ENCODE data around the gene SIRT5. TPM values are rescaled to one million over a fixed set of nuclear protein-coding genes. Genes with fewer than 3 reads are reported as not detected.

SIRT5 gene
- total RNA-seq, 1 donor from 2014 or later = 18.2 TPM

- Mint-ChIP-seq H3K9me3 (ENCODE audit: low read depth) (peaks cover 6% of the 10 kb centered on the region), H3K4me3 (ENCODE audit: low read depth) (no peak overlapping the region), H3K4me1 (ENCODE audit: low read depth) (peaks cover 5% of the 10 kb centered on the region), H3K27me3 (no peaks in the 10 kb centered on the region), H3K27ac (no peak overlapping the region), H3K36me3 (ENCODE audit: insufficient read depth) (peaks cover 20% of the 10 kb centered on the region)
- TF ChIP-seq, protein P1, sequence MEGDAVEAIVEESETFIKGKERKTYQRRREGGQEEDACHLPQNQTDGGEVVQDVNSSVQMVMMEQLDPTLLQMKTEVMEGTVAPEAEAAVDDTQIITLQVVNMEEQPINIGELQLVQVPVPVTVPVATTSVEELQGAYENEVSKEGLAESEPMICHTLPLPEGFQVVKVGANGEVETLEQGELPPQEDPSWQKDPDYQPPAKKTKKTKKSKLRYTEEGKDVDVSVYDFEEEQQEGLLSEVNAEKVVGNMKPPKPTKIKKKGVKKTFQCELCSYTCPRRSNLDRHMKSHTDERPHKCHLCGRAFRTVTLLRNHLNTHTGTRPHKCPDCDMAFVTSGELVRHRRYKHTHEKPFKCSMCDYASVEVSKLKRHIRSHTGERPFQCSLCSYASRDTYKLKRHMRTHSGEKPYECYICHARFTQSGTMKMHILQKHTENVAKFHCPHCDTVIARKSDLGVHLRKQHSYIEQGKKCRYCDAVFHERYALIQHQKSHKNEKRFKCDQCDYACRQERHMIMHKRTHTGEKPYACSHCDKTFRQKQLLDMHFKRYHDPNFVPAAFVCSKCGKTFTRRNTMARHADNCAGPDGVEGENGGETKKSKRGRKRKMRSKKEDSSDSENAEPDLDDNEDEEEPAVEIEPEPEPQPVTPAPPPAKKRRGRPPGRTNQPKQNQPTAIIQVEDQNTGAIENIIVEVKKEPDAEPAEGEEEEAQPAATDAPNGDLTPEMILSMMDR (IDR thresholded peaks at IDR 0.05; ENCODE audit: unreplicated experiment) = no peak
- DNase-seq (ENCODE audit: low spot score, unreplicated experiment) = no peak
Observed at GRCh38 chr6:13579911-13580310, 5.5 kb downstream of the SIRT5 start.

- Mint-ChIP-seq H3K36me3 (ENCODE audit: insufficient read depth) (peaks cover 24% of the 10 kb centered on the region), H3K4me1 (ENCODE audit: low read depth) (no peaks in the 10 kb centered on the region), H3K27me3 (no peaks in the 10 kb centered on the region)
Observed at GRCh38 chr6:13581700-13582229, 7.4 kb downstream of the SIRT5 start.

GRCh38 chr6:13586603-13587542 is 12.5 kb downstream of the SIRT5 start:
- no peak overlapping the region for H3K4me3 Mint-ChIP-seq (ENCODE audit: low read depth)
- H3K27ac Mint-ChIP-seq = no peak overlapping the region
- H3K9me3 Mint-ChIP-seq (ENCODE audit: low read depth) = no peaks in the 10 kb centered on the region
- H3K36me3 Mint-ChIP-seq (ENCODE audit: insufficient read depth) = peaks cover 10% of the 10 kb centered on the region
- TF ChIP-seq, protein P1 (IDR thresholded peaks at IDR 0.05; ENCODE audit: unreplicated experiment) = no peak
- no peaks in the 10 kb centered on the region for H3K4me1 Mint-ChIP-seq (ENCODE audit: low read depth)
- DNase-seq (ENCODE audit: low spot score, unreplicated experiment) = no peak
- H3K27me3 Mint-ChIP-seq = no peaks in the 10 kb centered on the region

More at GRCh38 chr6:13581700-13582229, 7.4 kb downstream of the SIRT5 start:
- Mint-ChIP-seq H3K9me3 (ENCODE audit: low read depth) (peaks cover 6% of the 10 kb centered on the region), H3K4me3 (ENCODE audit: low read depth) (no peak overlapping the region), H3K27ac (no peak overlapping the region)
- no peak for DNase-seq (ENCODE audit: low spot score, unreplicated experiment)
- TF ChIP-seq, protein P1 (IDR thresholded peaks at IDR 0.05; ENCODE audit: unreplicated experiment) = no peak

DNA sequence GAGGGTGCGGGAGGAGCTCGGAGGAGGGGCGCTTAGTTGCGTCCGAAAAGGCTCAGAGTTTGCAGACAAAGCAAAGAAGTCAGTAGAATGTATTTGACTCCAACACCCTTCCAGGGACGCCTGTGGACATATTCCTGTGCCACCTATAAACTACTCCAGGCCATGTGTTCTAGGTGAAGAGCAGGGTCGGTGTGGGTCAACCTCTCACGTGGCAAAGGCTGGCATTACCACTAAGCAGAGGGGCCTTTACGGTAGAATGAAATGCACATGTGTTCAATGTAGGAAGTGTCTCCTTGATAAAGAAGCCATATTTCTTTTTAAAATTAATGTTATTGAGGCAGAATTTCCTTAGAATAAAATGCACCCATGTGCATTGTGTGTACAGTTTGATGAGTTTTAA is 15.4 kb downstream of the SIRT5 start:
- no peak for DNase-seq (ENCODE audit: low spot score, unreplicated experiment)
- Mint-ChIP-seq H3K27ac (no peak overlapping the region), H3K36me3 (ENCODE audit: insufficient read depth) (peaks cover 5% of the 10 kb centered on the region), H3K4me1 (ENCODE audit: low read depth) (no peaks in the 10 kb centered on the region), H3K4me3 (ENCODE audit: low read depth) (no peak overlapping the region), H3K9me3 (ENCODE audit: low read depth) (no peaks in the 10 kb centered on the region), H3K27me3 (no peaks in the 10 kb centered on the region)
- TF ChIP-seq, protein P1 (IDR thresholded peaks at IDR 0.05; ENCODE audit: unreplicated experiment) = no peak

DNA sequence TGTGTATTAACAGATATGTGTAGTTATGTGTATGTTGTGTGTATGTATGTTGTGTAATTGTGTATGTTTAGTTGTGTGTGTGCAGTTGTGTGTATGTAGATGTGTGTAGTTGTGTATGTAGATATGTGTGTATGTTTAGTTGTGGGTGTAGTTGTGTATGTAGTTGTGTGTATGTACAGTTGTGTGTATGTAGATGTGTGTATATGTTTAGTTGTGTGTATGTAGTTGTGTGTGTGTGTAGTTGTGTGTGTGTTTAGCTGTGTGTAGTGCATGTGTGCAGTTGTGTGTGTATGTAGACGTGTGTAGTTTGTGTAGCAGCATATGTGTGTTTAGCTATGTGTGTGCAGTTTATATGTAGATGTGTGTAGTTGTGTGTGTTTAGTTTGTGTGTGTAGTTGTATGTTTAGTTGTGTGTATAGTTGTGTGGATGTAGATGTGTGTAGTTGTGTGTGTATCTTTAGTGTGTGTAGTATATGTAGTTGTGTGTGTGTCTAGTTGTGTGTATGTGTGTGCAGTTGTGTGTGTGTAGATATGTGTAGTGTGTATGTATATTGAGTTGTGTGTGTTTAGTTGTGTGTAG is 16.3 kb downstream of the SIRT5 start:
- no peak overlapping the region for H3K27ac Mint-ChIP-seq
- no peak overlapping the region for H3K4me3 Mint-ChIP-seq (ENCODE audit: low read depth)
- no peaks in the 10 kb centered on the region for H3K9me3 Mint-ChIP-seq (ENCODE audit: low read depth)
- H3K27me3 Mint-ChIP-seq = no peaks in the 10 kb centered on the region
- TF ChIP-seq, protein P1 (IDR thresholded peaks at IDR 0.05; ENCODE audit: unreplicated experiment) = no peak
- no peaks in the 10 kb centered on the region for H3K4me1 Mint-ChIP-seq (ENCODE audit: low read depth)
- no peak for DNase-seq (ENCODE audit: low spot score, unreplicated experiment)
- peaks cover 1% of the 10 kb centered on the region for H3K36me3 Mint-ChIP-seq (ENCODE audit: insufficient read depth)

Data from progenitor cell of endocrine pancreas (in vitro differentiated cells).